Loucy (cell line): Measurements from ENCODE around the gene ANXA3.

Experiments
- CTCF ChIP-seq: fragments of 200-600 bp; sonication (generic); conservative IDR thresholded peaks from 2 replicates; pipeline ENCODE4 v1.5.1; 2014; ENCODE audit warnings: mild to moderate bottlenecking, antibody characterized with exemption, low read length
- EZH2phosphoT487 ChIP-seq: fragments of 200-600 bp; IDR thresholded peaks from 2 replicates; pipeline ENCODE4 v1.6.1; 2018; ENCODE audit warnings: antibody characterized with exemption, mild to moderate bottlenecking, moderate library complexity, borderline replicate concordance

- TF ChIP-seq CTCF (no peak), EZH2phosphoT487 (no peak)
Observed at GRCh38 chr4:78653655-78654054, 102.1 kb downstream of the ANXA3 start.
